HS-5 (cell line): ENCODE results near the gene MKX.
A peak's percentile ranks its signal among the peaks of the same experiment; 100 is the strongest.

ENCODE experiments used
- DNase-seq: peaks from one replicate; pipeline ENCODE4 v3.0.0-alpha.2; 2012; ENCODE audit warnings: low read depth

MKX gene

DNA sequence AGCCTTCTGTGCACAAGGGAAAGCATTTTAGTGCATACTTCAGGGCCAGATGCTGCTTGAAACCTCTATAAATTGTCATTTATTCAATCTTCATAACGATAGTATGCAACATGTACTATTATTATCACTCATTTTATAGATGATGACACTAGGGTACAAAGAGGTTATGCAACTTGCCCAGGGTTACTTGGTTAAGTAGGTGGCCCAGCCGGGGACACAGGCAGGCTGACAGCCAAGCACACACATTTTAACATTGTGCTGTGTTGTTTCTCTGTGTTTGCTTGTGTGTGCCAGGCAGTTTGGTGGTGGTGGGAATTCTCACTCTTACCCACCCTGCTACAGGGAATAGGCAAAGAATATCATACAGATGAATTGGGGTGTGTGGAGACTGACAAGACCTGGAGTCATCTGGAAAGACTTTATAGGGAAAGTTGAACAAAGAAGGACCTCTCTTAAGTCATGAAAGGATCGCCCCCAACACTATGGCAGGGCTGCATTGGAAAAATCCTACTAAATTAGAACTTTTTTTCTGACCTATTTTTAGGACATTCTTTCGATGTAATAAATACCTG is 98.9 kb downstream of the MKX start:
- DNase-seq: no peak

GRCh38 chr10:27646194-27646593 is 99.4 kb downstream of the MKX start:
- peak; percentile 46 for DNase-seq

- no peak for DNase-seq
Measured at GRCh38 chr10:27644307-27644939, 101.2 kb downstream of the MKX start.

- DNase-seq: no peak
Measured at GRCh38 chr10:27643301-27643700, 102.3 kb downstream of the MKX start.

- no peak for DNase-seq
Measured at GRCh38 chr10:27642023-27642589, 103.5 kb downstream of the MKX start.

DNA sequence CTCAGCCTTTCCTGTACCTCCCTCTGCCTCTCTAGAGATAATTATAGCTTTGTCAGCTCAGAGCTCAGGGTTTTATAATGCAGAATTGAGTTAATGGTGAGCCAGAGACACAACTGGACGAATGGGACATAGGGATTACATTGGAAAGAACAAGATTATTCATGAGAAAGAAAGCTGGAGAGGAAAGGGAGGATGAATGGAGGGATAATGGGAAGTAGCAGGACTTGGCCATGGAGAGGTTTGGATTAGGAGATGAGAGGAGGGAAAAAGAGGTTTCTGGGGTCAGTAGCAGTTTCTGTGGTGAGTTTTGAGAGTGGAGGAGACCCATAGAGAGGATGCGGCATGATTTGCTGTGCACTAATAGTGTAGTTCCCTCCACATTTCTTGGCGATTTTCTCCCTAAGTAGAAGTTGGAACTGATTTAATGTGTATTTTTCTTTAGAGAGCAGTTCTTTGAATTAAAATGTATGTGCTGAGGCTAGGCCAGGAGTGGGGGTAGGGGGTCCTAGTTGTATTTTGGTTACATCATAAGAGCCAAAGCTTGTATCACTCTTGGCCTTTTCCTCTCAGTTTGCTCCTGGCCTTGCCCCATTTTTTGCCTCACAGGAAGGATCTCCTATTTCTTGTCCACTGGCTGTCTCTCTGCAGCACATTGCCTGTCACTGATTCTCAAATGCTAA is 107.4 kb downstream of the MKX start:
- no peak for DNase-seq

DNA sequence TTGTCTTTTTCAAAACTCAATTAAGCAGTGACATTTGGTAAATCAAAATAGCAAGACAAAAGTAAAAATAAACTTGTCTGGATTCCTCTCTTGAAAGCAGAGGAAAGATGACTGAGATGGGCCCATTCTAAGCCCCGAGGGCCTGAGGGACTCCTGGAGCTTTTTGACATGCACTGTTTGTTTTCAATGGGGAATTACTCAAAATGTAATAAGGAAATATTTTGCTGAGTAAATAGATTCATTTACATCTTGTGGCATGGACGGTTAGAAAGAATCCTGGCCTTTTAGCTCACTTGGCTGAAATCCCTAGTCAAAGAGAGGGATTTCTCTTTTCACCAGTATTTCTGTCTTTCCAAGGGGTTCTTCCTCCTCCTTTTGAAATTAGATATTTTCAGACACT is 108.0 kb downstream of the MKX start:
- DNase-seq: no peak

- no peak for DNase-seq
Measured at GRCh38 chr10:27636816-27637215, 108.8 kb downstream of the MKX start.

DNA sequence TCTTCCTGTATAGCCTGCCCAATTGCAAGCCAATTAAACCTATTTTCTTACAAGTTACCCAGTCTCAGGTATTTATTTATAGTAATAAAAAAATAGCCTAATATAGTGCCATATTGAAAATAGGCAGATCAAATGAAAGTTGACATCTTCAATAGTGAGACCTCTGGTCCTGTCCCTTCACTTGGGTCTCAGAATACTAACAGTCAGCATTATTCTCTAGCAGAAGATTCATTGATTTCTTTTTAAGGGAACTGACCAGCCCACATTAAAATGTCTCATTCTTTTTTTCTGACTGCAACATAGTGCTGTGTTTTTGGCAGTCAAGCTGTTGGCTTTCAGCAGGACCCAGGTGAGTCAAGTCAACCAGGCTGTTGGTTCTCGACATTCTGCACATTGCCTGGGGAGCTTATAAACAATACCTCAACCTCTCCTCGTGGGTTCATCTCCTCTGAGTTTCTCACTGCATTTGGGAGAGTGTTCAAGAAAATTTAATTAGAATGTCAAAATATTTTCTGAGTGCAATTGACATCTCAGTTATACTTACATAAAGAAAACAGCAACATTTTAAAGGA is 109.8 kb downstream of the MKX start:
- no peak for DNase-seq

DNA sequence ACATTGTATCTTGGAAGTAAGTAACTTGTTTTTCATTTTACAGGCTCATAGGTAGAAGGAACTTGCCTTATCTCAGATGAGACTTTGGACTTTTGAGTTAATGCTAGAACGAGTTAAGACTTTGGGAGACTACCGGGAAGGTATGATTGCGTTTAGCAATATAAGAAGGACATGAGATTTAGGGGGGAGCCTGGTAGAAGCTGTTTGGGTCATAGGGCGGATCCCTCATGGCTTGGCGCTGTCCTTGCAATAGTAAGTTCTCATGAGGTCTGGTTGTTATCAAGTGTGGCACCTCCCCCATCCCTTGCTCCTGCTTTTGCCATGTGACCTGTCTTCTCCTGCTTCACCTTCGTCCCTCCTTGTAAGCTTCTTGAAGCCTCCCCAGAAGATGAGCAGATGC is 110.3 kb downstream of the MKX start:
- no peak for DNase-seq

- no peak for DNase-seq
Measured at GRCh38 chr10:27628621-27629020, 117.0 kb downstream of the MKX start.

DNA sequence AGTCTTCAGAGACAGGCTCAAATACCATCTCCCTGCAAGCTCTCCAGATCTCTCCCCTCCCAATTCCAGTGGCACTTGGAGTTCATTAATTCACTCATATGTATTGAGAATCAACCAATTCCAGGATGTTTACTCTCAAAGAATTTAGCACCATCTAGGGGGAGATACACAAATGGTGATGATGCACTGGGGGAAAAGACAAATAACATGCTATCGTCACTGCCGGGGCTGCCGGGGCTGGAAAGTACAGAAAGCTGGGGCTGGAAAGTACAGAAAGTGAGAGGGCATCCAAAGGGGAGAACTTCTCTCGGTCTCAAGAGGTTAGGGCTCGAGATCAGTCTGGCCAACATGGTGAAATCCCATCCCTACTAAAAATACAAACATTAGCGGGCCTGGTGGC is 118.7 kb downstream of the MKX start:
- no peak for DNase-seq

- no peak for DNase-seq
Measured at GRCh38 chr10:27625452-27626211, 120.0 kb downstream of the MKX start.

- DNase-seq: no peak
Measured at GRCh38 chr10:27624941-27625340, 120.7 kb downstream of the MKX start.
